Measurements from ENCODE around the gene IL20. TPM values are rescaled to one million over a fixed set of nuclear protein-coding genes. Genes with fewer than 3 reads are reported as not detected.
A peak's percentile ranks its signal among the peaks of the same experiment; 100 is the strongest.

Gene IL20
- total RNA-seq, 1 donor from 2014 or later = 0.53 TPM

DNA sequence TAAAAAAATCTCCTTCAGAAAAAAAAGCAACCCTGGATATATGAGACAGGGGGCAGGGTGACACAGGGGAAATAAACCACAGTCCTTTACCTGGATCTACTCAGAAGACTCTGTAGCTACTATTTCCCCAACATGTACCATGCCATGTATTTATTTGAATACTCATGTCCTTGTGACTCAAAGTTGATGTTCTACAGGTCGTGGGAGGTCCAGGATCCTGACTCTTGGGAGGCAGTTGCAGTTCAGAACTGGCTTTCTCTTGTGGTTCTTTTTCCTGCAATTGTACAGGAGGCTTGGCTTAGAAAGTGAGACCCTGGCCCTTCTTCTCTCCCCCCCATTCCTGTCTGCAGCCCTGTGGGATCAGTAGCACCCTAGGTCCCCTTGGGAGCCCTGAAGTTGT lies 26.0 kb downstream of the IL20 start:
- DNase-seq (ENCODE audit: low read depth) (peak; percentile 73), FAIRE-seq (no peak)
- Histone ChIP-seq H3K36me3 (ENCODE audit: control insufficient read depth, insufficient read depth, low read length) (no peaks in the 10 kb centered on the region), H3K27me3 (ENCODE audit: control insufficient read depth, insufficient read depth, low read length) (no peaks in the 10 kb centered on the region), H3K4me3 (ENCODE audit: low read depth, low read length) (no peak overlapping the region)
- TF ChIP-seq, protein P1, sequence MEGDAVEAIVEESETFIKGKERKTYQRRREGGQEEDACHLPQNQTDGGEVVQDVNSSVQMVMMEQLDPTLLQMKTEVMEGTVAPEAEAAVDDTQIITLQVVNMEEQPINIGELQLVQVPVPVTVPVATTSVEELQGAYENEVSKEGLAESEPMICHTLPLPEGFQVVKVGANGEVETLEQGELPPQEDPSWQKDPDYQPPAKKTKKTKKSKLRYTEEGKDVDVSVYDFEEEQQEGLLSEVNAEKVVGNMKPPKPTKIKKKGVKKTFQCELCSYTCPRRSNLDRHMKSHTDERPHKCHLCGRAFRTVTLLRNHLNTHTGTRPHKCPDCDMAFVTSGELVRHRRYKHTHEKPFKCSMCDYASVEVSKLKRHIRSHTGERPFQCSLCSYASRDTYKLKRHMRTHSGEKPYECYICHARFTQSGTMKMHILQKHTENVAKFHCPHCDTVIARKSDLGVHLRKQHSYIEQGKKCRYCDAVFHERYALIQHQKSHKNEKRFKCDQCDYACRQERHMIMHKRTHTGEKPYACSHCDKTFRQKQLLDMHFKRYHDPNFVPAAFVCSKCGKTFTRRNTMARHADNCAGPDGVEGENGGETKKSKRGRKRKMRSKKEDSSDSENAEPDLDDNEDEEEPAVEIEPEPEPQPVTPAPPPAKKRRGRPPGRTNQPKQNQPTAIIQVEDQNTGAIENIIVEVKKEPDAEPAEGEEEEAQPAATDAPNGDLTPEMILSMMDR (IDR thresholded peaks at IDR 0.05; ENCODE audit: insufficient read depth, low read length, severe bottlenecking) = no peak

GRCh38 chr1:206892351-206892984 lies 27.0 kb downstream of the IL20 start:
- FAIRE-seq (no peak), DNase-seq (ENCODE audit: low read depth) (peak; percentile 87)
- Histone ChIP-seq H3K4me3 (ENCODE audit: low read depth, low read length) (no peak overlapping the region), H3K27me3 (ENCODE audit: control insufficient read depth, insufficient read depth, low read length) (no peaks in the 10 kb centered on the region), H3K36me3 (ENCODE audit: control insufficient read depth, insufficient read depth, low read length) (no peaks in the 10 kb centered on the region)
- TF ChIP-seq, protein P1 (IDR thresholded peaks at IDR 0.05; ENCODE audit: insufficient read depth, low read length, severe bottlenecking) = no peak

- DNase-seq (ENCODE audit: low read depth) (no peak), FAIRE-seq (no peak)
- Histone ChIP-seq H3K36me3 (ENCODE audit: control insufficient read depth, insufficient read depth, low read length) (no peaks in the 10 kb centered on the region), H3K4me3 (ENCODE audit: low read depth, low read length) (no peak overlapping the region), H3K27me3 (ENCODE audit: control insufficient read depth, insufficient read depth, low read length) (no peaks in the 10 kb centered on the region)
- TF ChIP-seq, protein P1 (IDR thresholded peaks at IDR 0.05; ENCODE audit: insufficient read depth, low read length, severe bottlenecking) = no peak
These were observed 28.0 kb downstream of the IL20 start for GRCh38 chr1:206893380-206893779.

DNA sequence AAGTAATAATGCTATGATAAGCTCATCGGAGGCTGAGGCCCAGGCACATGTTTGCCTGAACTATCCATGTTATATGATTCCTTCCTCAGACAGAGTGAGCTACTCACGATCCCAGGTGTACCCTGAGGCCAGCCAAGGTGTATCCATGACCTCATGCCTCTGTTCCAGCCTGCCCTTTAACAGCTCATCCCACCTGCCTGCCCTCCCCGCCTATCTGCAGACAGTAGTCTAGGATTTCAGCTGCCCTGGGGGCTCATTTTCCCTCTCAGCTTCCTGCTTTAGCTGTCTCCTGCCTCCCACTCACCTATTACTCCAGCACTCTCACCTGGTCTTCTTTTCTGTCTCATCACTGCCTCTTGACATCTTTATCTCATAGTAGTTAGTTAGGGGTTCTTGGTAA lies 29.9 kb downstream of the IL20 start:
- no peaks in the 10 kb centered on the region for H3K36me3 ChIP-seq (ENCODE audit: control insufficient read depth, insufficient read depth, low read length)
- H3K27me3 ChIP-seq (ENCODE audit: control insufficient read depth, insufficient read depth, low read length) = no peaks in the 10 kb centered on the region
- peak; percentile 88 for FAIRE-seq
- DNase-seq (ENCODE audit: low read depth) = peak; percentile 100
- no peak overlapping the region for H3K4me3 ChIP-seq (ENCODE audit: low read depth, low read length)
- TF ChIP-seq, protein P1 (IDR thresholded peaks at IDR 0.05; ENCODE audit: insufficient read depth, low read length, severe bottlenecking) = no peak

- DNase-seq (ENCODE audit: low read depth) = peak; percentile 91
- no peak for FAIRE-seq
- Histone ChIP-seq H3K36me3 (ENCODE audit: control insufficient read depth, insufficient read depth, low read length) (no peaks in the 10 kb centered on the region), H3K27me3 (ENCODE audit: control insufficient read depth, insufficient read depth, low read length) (no peaks in the 10 kb centered on the region), H3K4me3 (ENCODE audit: low read depth, low read length) (no peak overlapping the region)
- TF ChIP-seq, protein P1 (IDR thresholded peaks at IDR 0.05; ENCODE audit: insufficient read depth, low read length, severe bottlenecking) = no peak
These were observed 30.4 kb downstream of the IL20 start for GRCh38 chr1:206895837-206896242.

DNA sequence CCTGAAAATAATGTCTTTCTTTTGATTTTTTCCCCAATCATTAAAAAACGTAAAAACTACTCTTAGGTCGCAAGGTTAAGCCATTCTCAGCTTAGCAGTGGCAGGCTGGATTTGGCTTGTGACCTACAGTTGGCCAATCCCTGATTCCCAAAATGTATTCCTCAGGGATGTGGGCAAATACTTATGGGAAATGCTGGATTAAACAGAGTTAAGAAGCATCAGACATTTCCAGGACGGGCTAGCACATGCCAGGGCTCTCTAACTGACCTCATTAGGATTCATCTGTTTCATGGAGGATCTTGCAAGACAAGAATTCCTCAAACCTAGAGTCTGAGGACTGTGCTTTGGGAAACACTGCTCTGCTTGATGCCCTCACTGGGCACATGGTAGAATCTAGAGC lies 30.8 kb downstream of the IL20 start:
- peak; percentile 83 for DNase-seq (ENCODE audit: low read depth)
- H3K27me3 ChIP-seq (ENCODE audit: control insufficient read depth, insufficient read depth, low read length) = no peaks in the 10 kb centered on the region
- no peaks in the 10 kb centered on the region for H3K36me3 ChIP-seq (ENCODE audit: control insufficient read depth, insufficient read depth, low read length)
- no peak for FAIRE-seq
- TF ChIP-seq, protein P1 (IDR thresholded peaks at IDR 0.05; ENCODE audit: insufficient read depth, low read length, severe bottlenecking) = no peak
- no peak overlapping the region for H3K4me3 ChIP-seq (ENCODE audit: low read depth, low read length)
